Measurements from ENCODE around the gene CUL7.

GRCh38 chr6:43074847-43075669, 21.4 kb upstream of the CUL7 start:
- TF ChIP-seq POLR2AphosphoS5 (IDR thresholded peaks at IDR 0.05; ENCODE audit: borderline replicate concordance, low read depth, low read length), result no peak
- TF ChIP-seq EZH2 (IDR thresholded peaks at IDR 0.05), result no peak
- TF ChIP-seq FOXP2 (optimal IDR thresholded peaks at IDR 0.05; ENCODE audit: control extremely low read depth, extremely low read length, insufficient read depth), result no peak
